K562 (cell line): ENCODE results near the gene MEIS2. TPM values are rescaled to one million over a fixed set of nuclear protein-coding genes. Genes with fewer than 3 reads are reported as not detected.

ENCODE experiments used
- ATAC-seq: fragments of 200-7000 bp; cut with Tn5 transposase; 3 replicates; pipeline ENCODE4 v1.9.1; 2020; ENCODE audit warnings: moderate library complexity
- BruUV-seq: library from RNA; stranded (reverse); fragments of 400-500 nt; replicated peaks from 2 replicates; lab custom pipeline; 2021; lab: Mats Ljungman, UMichigan
- CTCF ChIA-PET: fragments of 300-600 bp; formaldehyde crosslinking; extraction: SDS; loops from one replicate; lab custom pipeline; 2021; ENCODE audit warnings: low intra/inter-chr PET ratio; lab: Yijun Ruan, JAX
- POLR2A ChIA-PET: fragments of 300-600, 350-650 bp; sonication (Branson Sonifier 250); formaldehyde crosslinking; extraction: SDS; loops from one replicate; lab custom pipeline; 2021; ENCODE audit warnings: antibody characterized with exemption, inconsistent platforms; lab: Yijun Ruan, JAX
- DNase-seq, 4 experiments: peaks; one replicate each; pipeline versions ENCODE4 v3.0.0 to v3.0.0-alpha.2; 2011 to 2018; ENCODE audit warnings: low spot score in 3 of 4, mixed read lengths in 3 of 4; ENCODE audit errors: extremely low read depth in 1 of 4
- FAIRE-seq: peaks from 2 replicates; lab custom pipeline; 2011; peaks lifted over from hg19 to GRCh38; lab: Jason Lieb, UNC
- H2AFZ ChIP-seq: 2 replicates; pipeline ENCODE4 v1.6.0; 2011; ENCODE audit warnings: low read depth, low read length, control low read depth, inconsistent platforms
- H3K27ac ChIP-seq: fragments of 200-600 bp; 3 replicates; pipeline ENCODE4 v1.8.0; 2011; ENCODE audit warnings: low read depth, mild to moderate bottlenecking, control low read depth, inconsistent platforms, low read length, moderate library complexity, mixed read lengths; ENCODE audit errors: extremely low read depth
- H3K27me3 ChIP-seq, 2 experiments: fragments of 300-600 bp in 1 of 2; 2 replicates in 1 of 2; 3 replicates in 1 of 2; pipeline versions ENCODE4 v1.6.0 to v1.8.0; 2011; ENCODE audit warnings: inconsistent platforms in 2 of 2, low read length in 2 of 2, mild to moderate bottlenecking in 1 of 2, mixed read lengths in 1 of 2, moderate library complexity in 1 of 2; ENCODE audit not compliant: control insufficient read depth in 2 of 2, insufficient read depth in 2 of 2
- H3K36me3 ChIP-seq: fragments of 300-600 bp; 3 replicates; pipeline ENCODE4 v1.8.0; 2011; ENCODE audit warnings: mild to moderate bottlenecking, low read length, inconsistent platforms; ENCODE audit not compliant: control insufficient read depth, insufficient read depth
- H3K4me1 ChIP-seq, 2 experiments: fragments of 200-600 bp in 1 of 2; replicated peaks in 1 of 2; 2 replicates in 1 of 2; 3 replicates in 1 of 2; pipeline versions ENCODE4 v1.5.1 to v1.8.0; 2011; ENCODE audit warnings: inconsistent platforms in 2 of 2, low read length in 2 of 2, mild to moderate bottlenecking in 1 of 2, mixed read lengths in 1 of 2, moderate library complexity in 1 of 2; ENCODE audit not compliant: control insufficient read depth in 2 of 2, insufficient read depth in 2 of 2
- H3K4me2 ChIP-seq: 2 replicates; pipeline ENCODE4 v1.6.1; 2011; ENCODE audit warnings: low read length, control low read depth, inconsistent platforms, mixed read lengths; ENCODE audit not compliant: insufficient read depth
- H3K4me3 ChIP-seq: fragments of 200-600 bp; sonication (generic), shearing (Covaris generic); 2 replicates; pipeline ENCODE4 v1.5.1; 2016; ENCODE audit warnings: control low read depth, inconsistent platforms
- H3K79me2 ChIP-seq: fragments of 200-600 bp; 3 replicates; pipeline ENCODE4 v1.8.0; 2011; ENCODE audit warnings: low read length, inconsistent platforms; ENCODE audit not compliant: control insufficient read depth, insufficient read depth
- H3K9ac ChIP-seq, 2 experiments: 2 replicates each; pipeline versions ENCODE4 v1.6.0 to v1.6.1; 2011; ENCODE audit warnings: low read depth in 2 of 2, low read length in 2 of 2, control low read depth in 1 of 2, inconsistent platforms in 1 of 2, mild to moderate bottlenecking in 1 of 2, mixed read lengths in 1 of 2; ENCODE audit not compliant: insufficient read depth in 1 of 2
- H3K9me1 ChIP-seq: one replicate; pipeline ENCODE4 v1.6.0; 2011; ENCODE audit warnings: inconsistent platforms, mild to moderate bottlenecking, low read length, moderate library complexity; ENCODE audit not compliant: control insufficient read depth, insufficient read depth
- H3K9me3 ChIP-seq: replicated peaks from 2 replicates; pipeline ENCODE4 v1.5.1; 2011; ENCODE audit warnings: low read depth, low read length, inconsistent platforms; ENCODE audit not compliant: control insufficient read depth, insufficient read depth
- H4K20me1 ChIP-seq: replicated peaks from 2 replicates; pipeline ENCODE4 v1.6.1; 2011; ENCODE audit warnings: low read length, inconsistent platforms, mixed read lengths; ENCODE audit not compliant: control insufficient read depth, insufficient read depth
- ARID1B ChIP-seq: fragments of 450-650 bp; IDR thresholded peaks from 2 replicates; pipeline ENCODE4 v1.6.1; 2016; ENCODE audit warnings: antibody characterized with exemption, mild to moderate bottlenecking, inconsistent platforms
- ASH1L ChIP-seq: fragments of 450-650 bp; IDR thresholded peaks from 2 replicates; pipeline ENCODE4 v1.6.1; 2018; ENCODE audit warnings: borderline replicate concordance, mild to moderate bottlenecking, low read depth; ENCODE audit not compliant: partially characterized antibody
- DNMT1 ChIP-seq: fragments of 450-650 bp; IDR thresholded peaks from 2 replicates; pipeline ENCODE4 v1.6.1; 2016; ENCODE audit warnings: antibody characterized with exemption, mild to moderate bottlenecking
- ESRRA ChIP-seq: fragments of 450-650 bp; IDR thresholded peaks from 2 replicates; pipeline ENCODE4 v1.6.1; 2014; ENCODE audit warnings: low read depth, mild to moderate bottlenecking, moderate library complexity, borderline replicate concordance
- MCM2 ChIP-seq: fragments of 450-650 bp; IDR thresholded peaks from 2 replicates; pipeline ENCODE4 v1.6.1; 2017; ENCODE audit warnings: low read depth, mild to moderate bottlenecking
- WGBS: fragments of 100-300 bp; shearing (Covaris generic); methylation state at CpG from one replicate; pipeline ENCODE4 v1.1.6; 2016; ENCODE audit warnings: low coverage, mixed read lengths; ENCODE audit not compliant: insufficient coverage; ENCODE audit errors: missing lambda C conversion rate; 5-methylcytosine and 5-hydroxymethylcytosine counted together
- in situ Hi-C: fragments of 300-500 bp; cut with MboI; formaldehyde crosslinking; loops from 4 replicates; pipeline ENCODE4 v1.15.0; 2018; ENCODE audit warnings: inconsistent platforms, mixed read lengths
- intact Hi-C: fragments of 100-400 bp; cut with micrococcal nuclease; formaldehyde crosslinking; loops from 2 replicates; pipeline ENCODE4 v1.14.2; 2022
- polyA plus RNA-seq, 8 experiments: library from polyadenylated mRNA; depleted of rRNA in 4 of 8; stranded (reverse) in 5 of 8; unstranded in 3 of 8; fragments of >200 nt; fragmentation: Nextera tagmentation in 2 of 8; fragmentation: Illumina TruSeq in 1 of 8; extraction: Ambion mirVana in 2 of 8; extraction: Trizol in 1 of 8; gene quantifications; 2 replicates each; pipeline versions ENCODE4 v1.2.1 to v1.2.3, GENCODE V29; 2011 to 2014; ENCODE audit warnings: inconsistent platforms in 1 of 8, missing spikeins in 1 of 8
- total RNA-seq, 7 experiments: library from RNA; depleted of rRNA in 6 of 7; stranded (reverse); fragments of >200 nt in 6 of 7; fragmentation: Illumina TruSeq in 2 of 7; extraction: Trizol in 2 of 7; gene quantifications; 2 replicates each; pipeline versions ENCODE4 v1.2.1 to v1.2.3, GENCODE V29; 2011 to 2021; ENCODE audit warnings: low replicate concordance in 1 of 7
- TF ChIP-seq, protein P1 (sequence below), 2 experiments: fragments of 450-650 bp; IDR thresholded peaks; 2 replicates each; pipeline ENCODE4 v1.6.1; 2016; ENCODE audit warnings: mild to moderate bottlenecking in 2 of 2, borderline replicate concordance in 1 of 2, low read depth in 1 of 2, moderate library complexity in 1 of 2
- TF ChIP-seq, protein P2 (sequence below): fragments of 450-650 bp; IDR thresholded peaks from 2 replicates; pipeline ENCODE4 v1.6.1; 2017; ENCODE audit warnings: antibody characterized with exemption, mild to moderate bottlenecking

MEIS2 gene
- total and polyA plus RNA-seq, 9 of the 15 experiments (the other 6 are each of a cell fraction or from before 2014, with no cell fraction given), result 7.5 to 64.2 (median 22.3) TPM

- Histone ChIP-seq H3K27me3 (no peaks in the 10 kb centered on the region), H3K36me3 (peaks cover 14% of the 10 kb centered on the region), H3K4me2 (peak overlapping the region; percentile 65), H3K9me3 (no peaks in the 10 kb centered on the region), H3K4me3 (no peak overlapping the region), H3K9ac (peak overlapping the region; percentile 33 to 76; a peak in 1 of 4 replicates), H3K4me1 (peaks cover 0 to 19% of the 10 kb centered on the region in 2 experiments; a peak in 4 of 5 replicates), H4K20me1 (no peaks in the 10 kb centered on the region), H3K27ac (peak overlapping the region; percentile 70), H2AFZ (peak overlapping the region; percentile 77), H3K9me1 (no peaks in the 10 kb centered on the region), H3K79me2 (peaks cover 12% of the 10 kb centered on the region)
- POLR2A ChIA-PET, result interaction anchor here (0.6 to 1.4 kb wide), 6 partner anchors 8 to 1725 kb away, joined by 3 to 4 read pairs (median 3); no protein-coding TSS in a partner anchor
- WGBS, result 27% methylated on average over 18 of the region's 18 CpGs
- in situ Hi-C loops, result no loop called here
- ATAC-seq, result peak; percentile 92
- peak; percentile 80 for FAIRE-seq
- intact Hi-C loops, result no loop called here
- DNase-seq, result peak in 2 of 4 experiments; percentile 47 to 60
- no TSS peak for BruUV-seq
- CTCF ChIA-PET, result no interaction called here
- TF ChIP-seq ESRRA (peak; percentile 34; the same call in 1 of the 2 replicates), ARID1B (0 out of 2 replicates have a peak, but pooled peaks have one; percentile 7), DNMT1 (no peak), MCM2 (no peak), ASH1L (no peak)
- TF ChIP-seq, protein P1, sequence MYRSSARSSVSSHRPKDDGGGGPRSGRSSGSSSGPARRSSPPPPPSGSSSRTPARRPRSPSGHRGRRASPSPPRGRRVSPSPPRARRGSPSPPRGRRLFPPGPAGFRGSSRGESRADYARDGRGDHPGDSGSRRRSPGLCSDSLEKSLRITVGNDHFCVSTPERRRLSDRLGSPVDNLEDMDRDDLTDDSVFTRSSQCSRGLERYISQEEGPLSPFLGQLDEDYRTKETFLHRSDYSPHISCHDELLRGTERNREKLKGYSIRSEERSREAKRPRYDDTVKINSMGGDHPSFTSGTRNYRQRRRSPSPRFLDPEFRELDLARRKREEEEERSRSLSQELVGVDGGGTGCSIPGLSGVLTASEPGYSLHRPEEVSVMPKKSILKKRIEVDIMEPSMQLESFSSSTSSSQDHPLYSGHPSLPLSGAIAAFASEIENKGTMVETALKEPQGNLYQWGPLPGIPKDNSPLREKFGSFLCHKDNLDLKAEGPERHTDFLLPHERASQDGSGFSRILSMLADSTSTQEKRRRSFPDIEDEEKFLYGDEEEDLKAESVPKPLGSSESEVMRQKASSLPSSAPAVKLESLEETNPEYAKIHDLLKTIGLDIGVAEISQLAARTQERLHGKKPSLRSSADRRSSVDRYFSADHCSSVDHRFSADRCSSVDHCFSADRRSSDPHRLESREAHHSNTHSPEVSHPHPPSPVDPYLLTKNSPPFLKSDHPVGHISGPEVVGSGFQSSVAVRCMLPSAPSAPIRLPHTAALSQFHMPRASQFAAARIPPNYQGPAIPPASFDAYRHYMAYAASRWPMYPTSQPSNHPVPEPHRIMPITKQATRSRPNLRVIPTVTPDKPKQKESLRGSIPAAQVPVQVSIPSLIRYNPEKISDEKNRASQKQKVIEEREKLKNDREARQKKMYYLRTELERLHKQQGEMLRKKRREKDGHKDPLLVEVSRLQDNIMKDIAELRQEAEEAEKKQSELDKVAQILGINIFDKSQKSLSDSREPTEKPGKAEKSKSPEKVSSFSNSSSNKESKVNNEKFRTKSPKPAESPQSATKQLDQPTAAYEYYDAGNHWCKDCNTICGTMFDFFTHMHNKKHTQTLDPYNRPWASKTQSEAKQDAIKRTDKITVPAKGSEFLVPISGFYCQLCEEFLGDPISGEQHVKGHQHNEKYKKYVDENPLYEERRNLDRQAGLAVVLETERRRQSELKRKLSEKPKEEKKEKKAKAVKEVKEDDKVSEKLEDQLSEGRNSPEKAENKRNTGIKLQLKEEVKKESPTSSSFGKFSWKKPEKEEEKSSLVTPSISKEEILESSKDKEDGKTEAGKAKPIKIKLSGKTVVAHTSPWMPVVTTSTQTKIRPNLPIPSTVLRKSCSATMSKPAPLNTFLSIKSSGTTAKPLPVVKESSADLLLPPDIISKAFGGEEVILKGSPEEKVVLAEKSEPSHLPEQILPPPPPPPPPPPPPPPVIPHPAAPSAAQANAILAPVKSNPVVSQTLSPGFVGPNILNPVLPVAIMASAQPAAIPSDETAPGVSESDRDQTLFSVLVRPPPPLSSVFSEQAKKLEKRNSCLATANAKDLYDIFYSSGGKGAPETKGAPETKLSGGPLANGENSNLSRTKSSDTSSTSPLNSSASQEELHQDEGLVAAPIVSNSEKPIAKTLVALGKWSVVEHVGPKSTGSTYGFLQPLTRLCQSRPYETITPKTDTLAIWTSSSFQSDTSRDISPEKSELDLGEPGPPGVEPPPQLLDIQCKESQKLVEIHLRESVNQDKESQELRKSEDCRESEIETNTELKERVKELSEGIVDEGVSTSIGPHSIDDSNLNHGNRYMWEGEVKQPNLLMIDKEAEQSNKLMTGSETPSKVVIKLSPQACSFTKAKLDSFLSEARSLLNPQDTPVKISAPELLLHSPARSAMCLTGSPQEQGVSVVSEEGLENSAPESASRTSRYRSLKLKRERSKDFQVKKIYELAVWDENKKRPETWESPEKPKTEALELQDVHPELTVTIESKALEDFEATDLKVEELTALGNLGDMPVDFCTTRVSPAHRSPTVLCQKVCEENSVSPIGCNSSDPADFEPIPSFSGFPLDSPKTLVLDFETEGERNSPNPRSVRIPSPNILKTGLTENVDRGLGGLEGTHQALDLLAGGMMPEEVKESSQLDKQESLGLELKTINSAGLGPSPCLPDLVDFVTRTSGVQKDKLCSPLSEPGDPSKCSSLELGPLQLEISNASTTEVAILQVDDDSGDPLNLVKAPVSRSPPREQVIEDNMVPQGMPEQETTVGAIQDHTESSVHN (IDR thresholded peaks at IDR 0.05; ENCODE audit: borderline replicate concordance in 1 of 2, low read depth in 1 of 2), result no peak
- TF ChIP-seq, protein P2, sequence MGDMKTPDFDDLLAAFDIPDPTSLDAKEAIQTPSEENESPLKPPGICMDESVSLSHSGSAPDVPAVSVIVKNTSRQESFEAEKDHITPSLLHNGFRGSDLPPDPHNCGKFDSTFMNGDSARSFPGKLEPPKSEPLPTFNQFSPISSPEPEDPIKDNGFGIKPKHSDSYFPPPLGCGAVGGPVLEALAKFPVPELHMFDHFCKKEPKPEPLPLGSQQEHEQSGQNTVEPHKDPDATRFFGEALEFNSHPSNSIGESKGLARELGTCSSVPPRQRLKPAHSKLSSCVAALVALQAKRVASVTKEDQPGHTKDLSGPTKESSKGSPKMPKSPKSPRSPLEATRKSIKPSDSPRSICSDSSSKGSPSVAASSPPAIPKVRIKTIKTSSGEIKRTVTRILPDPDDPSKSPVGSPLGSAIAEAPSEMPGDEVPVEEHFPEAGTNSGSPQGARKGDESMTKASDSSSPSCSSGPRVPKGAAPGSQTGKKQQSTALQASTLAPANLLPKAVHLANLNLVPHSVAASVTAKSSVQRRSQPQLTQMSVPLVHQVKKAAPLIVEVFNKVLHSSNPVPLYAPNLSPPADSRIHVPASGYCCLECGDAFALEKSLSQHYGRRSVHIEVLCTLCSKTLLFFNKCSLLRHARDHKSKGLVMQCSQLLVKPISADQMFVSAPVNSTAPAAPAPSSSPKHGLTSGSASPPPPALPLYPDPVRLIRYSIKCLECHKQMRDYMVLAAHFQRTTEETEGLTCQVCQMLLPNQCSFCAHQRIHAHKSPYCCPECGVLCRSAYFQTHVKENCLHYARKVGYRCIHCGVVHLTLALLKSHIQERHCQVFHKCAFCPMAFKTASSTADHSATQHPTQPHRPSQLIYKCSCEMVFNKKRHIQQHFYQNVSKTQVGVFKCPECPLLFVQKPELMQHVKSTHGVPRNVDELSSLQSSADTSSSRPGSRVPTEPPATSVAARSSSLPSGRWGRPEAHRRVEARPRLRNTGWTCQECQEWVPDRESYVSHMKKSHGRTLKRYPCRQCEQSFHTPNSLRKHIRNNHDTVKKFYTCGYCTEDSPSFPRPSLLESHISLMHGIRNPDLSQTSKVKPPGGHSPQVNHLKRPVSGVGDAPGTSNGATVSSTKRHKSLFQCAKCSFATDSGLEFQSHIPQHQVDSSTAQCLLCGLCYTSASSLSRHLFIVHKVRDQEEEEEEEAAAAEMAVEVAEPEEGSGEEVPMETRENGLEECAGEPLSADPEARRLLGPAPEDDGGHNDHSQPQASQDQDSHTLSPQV, result peak; percentile 69; the same call in 1 of the 2 replicates
These were observed 80.6 kb downstream of the MEIS2 start for GRCh38 chr15:37019479-37020433.
